GM21529 (cell line): ENCODE measurements around the gene EPHB1.

Source experiments
- ATAC-seq: cut with Tn5 transposase; IDR thresholded peaks from one replicate; pipeline ENCODE4 v1.9.1; 2021; ENCODE audit not compliant: unreplicated experiment

Gene EPHB1

DNA sequence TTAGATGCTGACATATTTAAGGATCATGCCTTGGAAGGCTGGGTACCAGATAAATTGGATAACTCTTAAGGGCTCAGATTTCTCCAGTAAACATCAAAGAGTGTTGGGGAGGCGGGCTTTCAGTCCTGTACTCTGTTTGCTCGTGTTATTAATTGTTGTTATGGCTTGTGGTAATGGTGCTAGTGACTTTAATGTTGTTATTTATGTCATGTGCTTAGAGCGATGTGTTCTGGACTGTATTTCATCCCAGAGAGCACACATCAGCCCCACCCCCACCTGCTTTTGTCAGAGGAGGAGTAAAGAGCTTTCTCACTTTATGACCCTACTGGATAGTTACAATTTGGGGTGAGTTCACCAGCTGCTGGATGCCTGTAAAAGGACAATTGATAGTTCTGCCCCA, 386.3 kb downstream of the EPHB1 start:
- ATAC-seq, result no peak

GRCh38 chr3:135182364-135182998, 387.4 kb downstream of the EPHB1 start:
- no peak for ATAC-seq

- ATAC-seq, result no peak
Observed at GRCh38 chr3:135190658-135191057, 395.6 kb downstream of the EPHB1 start.

- ATAC-seq, result no peak
Observed at GRCh38 chr3:135191708-135192107, 396.6 kb downstream of the EPHB1 start.

- no peak for ATAC-seq
Observed at GRCh38 chr3:135192929-135193328, 397.9 kb downstream of the EPHB1 start.

- ATAC-seq, result no peak
Observed at GRCh38 chr3:135197246-135197645, 402.2 kb downstream of the EPHB1 start.

DNA sequence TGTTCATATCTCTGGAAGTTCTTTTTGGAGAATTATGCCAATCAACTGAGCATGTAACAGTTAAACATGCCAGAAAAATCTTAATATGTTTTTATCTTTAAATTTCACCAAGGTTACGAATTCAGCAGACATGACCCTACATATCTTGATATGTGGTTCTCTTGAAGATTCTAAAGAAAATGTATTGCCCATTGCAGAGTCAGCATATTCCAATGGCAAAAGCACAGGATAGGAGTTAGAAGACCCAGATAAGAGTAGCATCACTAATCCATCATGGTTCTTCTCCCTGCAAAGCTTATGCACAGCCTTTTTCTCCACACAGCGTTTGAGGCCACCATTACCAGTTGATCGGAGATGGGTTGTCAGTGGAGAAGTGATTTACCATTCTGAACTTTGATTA, 402.8 kb downstream of the EPHB1 start:
- no peak for ATAC-seq

DNA sequence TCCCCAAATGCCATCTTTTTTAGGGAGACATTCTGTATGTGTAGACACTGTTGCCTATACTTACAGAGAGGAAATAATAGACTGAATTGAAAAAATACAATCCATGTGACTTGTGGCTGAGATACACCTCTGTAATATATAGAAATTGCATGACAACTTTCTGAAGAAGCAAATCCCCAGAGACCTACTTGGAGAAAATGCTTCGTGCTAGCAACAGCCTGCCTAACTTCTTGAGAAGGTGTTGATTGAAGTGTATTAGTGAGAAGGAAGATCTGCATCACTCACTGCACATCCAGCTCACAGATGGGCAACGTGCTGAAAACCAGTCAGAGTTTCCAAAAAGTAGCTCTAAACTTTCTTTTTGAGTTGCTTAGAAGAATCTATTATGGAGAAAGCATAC, 404.1 kb downstream of the EPHB1 start:
- no peak for ATAC-seq

GRCh38 chr3:135203026-135203425, 408.0 kb downstream of the EPHB1 start:
- no peak for ATAC-seq

- no peak for ATAC-seq
Observed at GRCh38 chr3:135213213-135213612, 418.2 kb downstream of the EPHB1 start.

GRCh38 chr3:135213822-135214221, 418.8 kb downstream of the EPHB1 start:
- no peak for ATAC-seq

GRCh38 chr3:135214400-135214799, 419.3 kb downstream of the EPHB1 start:
- ATAC-seq, result no peak

DNA sequence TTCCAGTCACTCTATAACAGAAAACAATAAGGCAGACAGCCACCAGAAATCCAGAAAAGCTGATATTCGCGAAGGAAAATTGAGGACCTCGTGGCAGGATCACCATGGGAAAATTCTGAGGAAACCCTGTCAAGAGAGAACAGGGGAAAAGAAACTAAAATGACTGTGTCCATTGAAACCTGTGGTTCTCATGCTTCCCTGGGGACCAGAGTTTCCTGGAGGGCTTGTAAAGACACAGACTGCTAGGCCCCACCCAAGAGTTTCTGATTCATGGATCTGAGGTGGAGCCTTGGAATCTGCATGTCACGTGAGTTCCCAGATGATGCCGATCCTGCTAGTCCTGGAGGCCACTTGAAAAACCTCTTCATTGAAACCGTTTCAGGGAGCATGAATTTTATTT, 420.5 kb downstream of the EPHB1 start:
- no peak for ATAC-seq

DNA sequence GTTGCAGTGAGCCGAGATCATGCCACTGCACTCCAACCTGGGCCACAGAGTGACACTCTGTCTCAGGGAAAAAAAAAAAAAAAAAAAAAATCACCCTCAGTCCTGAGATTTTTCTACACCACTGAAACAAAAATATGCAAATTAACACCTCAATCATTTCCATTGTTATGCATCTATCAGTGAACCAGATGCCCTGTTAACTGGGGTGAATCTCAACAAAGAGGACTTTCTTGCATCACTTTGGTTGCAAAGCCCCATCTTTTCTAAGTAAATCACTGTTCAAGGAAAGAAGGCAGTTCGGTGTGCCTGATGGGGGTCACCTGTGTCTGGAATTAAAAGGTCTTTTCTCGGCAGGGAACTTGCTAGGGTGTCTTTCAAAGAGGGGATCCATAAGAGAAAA, 421.6 kb downstream of the EPHB1 start:
- no peak for ATAC-seq

- no peak for ATAC-seq
Observed at GRCh38 chr3:135217730-135218129, 422.7 kb downstream of the EPHB1 start.

DNA sequence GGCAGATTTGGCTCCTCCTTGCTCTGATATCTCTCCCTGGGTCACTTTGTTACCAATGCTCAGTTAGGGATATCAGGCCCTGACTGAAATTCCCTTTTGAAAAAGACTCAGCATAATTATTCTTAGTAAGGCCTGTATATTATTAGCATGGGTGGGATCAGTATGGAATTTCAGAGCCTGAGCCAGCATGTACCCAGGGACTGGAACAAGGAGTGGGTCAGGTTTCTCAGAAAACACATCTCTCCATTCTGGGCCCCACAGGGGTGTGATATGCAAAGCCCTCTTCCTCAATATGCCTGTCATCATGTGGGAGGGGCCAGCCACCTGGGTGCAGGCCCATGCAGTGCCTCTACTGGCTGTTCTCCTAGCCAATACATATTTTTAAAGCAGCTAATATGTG, 423.2 kb downstream of the EPHB1 start:
- ATAC-seq, result no peak

- no peak for ATAC-seq
Observed at GRCh38 chr3:135218782-135219181, 423.7 kb downstream of the EPHB1 start.

GRCh38 chr3:135224815-135225362, 429.8 kb downstream of the EPHB1 start:
- ATAC-seq, result no peak

DNA sequence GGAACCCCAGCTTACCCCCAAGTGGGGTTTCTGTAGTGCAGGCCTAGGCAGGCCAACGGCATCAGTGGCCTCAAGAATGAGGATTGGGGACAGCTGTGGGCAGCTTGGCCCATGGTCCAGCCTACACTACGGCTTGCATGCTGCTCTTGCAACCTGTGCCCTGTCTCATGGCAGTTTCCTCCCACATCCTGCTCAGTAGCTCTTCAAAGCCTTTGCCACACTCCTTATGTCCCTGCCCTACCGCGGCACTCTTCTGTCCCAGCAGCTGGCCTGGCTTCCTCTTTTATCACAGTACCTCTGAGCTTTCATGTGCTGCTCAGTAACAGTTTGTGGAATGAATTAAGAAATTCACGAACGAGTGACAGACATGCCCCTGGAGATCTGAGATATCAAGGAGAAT, 431.0 kb downstream of the EPHB1 start:
- ATAC-seq, result peak; percentile 56

DNA sequence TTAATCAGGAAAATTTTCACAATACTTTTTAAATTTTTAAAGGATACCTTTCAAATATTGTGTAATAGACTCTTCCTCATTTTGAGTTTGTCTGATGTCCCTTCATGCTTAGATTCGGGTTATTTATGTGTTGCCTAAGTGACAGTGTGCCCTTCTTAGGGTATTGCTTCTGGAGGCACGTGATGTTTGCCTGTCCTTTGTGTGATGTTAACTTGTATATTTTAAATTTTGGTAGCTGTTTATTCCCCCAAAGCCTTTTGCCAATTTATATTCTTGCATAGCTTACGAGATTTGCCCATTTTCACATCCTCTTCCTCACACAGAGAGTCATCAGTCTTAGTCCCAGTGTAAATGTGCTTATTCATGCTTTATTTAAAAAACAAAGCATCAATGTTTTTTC, 433.1 kb downstream of the EPHB1 start:
- no peak for ATAC-seq

DNA sequence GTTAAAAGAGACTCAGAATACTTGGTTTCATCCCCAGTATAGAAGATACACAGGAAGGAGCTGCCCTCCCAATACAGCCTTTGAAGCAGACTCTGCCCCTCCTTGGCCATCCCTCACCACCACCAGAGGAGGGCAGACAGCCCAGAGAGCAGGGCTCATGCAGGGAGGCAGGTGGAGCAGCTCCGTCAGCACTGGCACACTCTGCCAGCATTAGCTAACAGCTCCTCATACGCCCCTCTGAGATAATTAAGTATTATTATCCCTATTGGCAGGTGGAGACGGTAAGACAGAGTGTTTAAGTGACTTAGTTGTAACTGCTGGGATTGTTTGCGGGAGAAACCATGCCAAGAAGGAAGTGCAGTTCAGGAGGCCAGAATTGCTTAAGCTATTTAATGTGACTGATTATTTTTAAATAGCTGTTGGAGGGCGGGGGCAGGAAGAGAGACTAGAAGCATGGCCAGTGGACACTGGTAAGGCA, 434.0 kb downstream of the EPHB1 start:
- no peak for ATAC-seq

GRCh38 chr3:135231737-135232136, 436.7 kb downstream of the EPHB1 start:
- ATAC-seq, result no peak

DNA sequence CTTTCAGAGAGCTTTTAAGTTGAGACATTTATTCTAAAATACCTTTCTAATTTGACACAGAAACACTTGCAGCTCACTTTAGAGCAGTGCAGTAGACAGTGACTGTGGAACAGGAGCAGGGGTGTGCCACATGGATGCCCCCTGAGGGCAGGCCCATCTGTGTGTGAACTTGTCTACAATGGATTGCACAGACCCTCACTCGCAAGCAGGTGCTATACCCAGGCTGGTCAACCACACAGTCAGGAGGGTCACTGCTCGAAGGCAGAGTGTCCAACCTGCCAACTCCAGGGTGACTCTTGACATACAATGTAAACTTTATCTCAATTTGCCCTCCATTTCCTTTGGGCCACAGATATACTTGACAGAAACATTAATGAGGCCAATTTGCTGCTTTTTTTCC, 437.2 kb downstream of the EPHB1 start:
- no peak for ATAC-seq
